Left forelimb (tissue), 1 donor: ENCODE measurements around the gene RMND1.
"Not testable (repeated sequence)": the region's sequence is repeated elsewhere in the genome, so short reads cannot be mapped to it uniquely, and the experiment has no call there.

ENCODE experiments used
- DNase-seq: peaks from one replicate; pipeline ENCODE4 v3.0.0-alpha.2; 2018; ENCODE audit warnings: low spot score

RMND1 gene, protein sequence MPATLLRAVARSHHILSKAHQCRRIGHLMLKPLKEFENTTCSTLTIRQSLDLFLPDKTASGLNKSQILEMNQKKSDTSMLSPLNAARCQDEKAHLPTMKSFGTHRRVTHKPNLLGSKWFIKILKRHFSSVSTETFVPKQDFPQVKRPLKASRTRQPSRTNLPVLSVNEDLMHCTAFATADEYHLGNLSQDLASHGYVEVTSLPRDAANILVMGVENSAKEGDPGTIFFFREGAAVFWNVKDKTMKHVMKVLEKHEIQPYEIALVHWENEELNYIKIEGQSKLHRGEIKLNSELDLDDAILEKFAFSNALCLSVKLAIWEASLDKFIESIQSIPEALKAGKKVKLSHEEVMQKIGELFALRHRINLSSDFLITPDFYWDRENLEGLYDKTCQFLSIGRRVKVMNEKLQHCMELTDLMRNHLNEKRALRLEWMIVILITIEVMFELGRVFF

DNA sequence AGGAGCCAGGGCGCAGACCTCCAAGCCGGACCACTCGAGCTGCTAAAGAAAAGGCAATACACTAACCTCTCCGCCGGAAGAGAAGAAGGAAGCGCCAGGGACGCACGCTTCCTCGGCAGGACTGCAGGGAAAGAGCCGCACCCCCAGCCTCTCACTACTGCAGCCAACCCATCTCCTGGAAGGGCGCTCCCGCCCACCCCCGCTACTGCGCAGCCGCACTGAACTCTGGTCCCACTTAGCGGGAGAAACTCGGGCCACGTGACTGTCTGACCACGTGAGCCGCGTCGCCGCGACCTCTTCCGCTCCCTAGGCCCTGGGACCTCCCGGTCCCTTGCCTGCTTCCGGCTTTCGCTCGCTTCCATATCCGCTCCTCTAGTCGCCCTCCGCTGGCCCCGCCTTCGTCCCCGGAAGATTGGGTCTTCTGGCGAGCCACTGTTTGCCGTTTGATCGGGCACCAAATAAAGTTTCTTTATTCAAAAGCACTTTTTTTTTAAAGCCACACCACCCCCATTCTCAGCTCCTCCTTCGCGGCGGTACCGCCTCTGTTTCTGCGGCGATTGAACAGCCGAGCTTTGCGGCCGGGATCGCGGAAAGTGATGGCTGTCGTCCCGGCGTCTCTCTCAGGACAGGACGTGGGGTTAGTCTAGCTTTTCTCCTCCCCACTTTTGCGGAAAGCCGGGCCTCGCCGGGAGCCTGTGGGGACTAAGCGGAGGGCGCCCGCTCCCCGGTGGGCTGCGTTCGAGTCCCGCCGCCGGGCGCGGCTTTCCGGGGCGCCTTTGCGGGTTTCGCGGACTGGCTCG is at the start of gene RMND1:
RMND1 (minus strand) TSS at position 177 of the 800 bp plus-strand sequence. CDS start 6,315 bp downstream, outside the sequence.
- DNase-seq, result peak; percentile 99

DNA sequence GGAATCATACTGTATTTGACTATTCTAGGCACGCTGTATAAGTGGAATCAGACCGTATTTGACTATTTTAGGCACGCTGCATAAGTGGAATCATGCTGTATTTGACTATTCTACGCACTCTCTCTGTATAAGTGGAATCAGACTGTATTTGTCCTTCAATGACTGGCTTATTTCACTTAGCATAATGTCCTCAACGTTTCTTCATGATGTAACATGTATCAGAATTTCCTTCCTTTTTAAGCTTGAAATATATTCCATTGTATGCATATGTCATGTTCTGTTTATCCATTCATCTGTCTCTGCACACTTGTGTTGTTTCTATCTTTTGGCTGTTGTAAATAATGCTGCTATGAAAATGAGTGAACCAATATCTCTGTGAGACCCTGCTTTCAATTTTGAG is 47.6 kb upstream of the RMND1 start:
- DNase-seq, result no peak

DNA sequence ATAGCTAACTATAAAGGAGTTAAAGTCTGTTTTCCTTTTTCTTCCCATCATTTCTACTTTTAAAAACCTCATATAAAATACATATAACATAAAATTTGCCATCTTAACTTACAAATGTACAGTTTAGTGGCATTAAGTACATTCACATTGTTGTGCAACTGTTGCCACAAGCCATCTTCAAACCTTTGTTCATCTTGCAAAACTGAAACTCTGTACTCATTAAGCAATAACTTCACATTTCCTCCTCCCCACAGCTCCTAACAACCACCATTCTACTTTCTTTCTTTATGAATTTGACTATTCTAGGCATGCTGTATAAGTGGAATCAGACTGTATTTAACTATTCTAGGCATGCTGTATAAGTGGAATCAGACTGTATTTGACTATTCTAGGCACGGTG is 46.4 kb upstream of the RMND1 start:
- no peak for DNase-seq

DNA sequence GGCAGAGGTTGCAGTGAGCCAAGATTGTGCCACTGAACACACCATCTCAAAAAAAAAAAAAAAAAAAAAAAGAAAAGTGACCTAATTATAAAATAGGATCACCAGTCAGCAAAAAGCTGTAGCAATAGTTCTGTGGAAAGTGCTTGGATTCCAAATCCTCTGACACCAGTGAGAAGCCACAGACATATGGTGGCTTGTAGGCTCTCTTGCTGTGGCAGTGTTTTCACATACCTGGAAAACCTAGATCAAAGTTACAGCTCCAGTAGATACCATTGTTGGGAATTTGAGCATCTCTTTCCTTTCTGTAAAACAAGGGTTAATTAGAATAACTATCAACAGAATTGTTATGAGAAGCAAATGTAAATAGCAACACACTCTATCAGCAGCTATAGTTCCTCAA is 46.0 kb upstream of the RMND1 start:
- DNase-seq, result no peak

DNA sequence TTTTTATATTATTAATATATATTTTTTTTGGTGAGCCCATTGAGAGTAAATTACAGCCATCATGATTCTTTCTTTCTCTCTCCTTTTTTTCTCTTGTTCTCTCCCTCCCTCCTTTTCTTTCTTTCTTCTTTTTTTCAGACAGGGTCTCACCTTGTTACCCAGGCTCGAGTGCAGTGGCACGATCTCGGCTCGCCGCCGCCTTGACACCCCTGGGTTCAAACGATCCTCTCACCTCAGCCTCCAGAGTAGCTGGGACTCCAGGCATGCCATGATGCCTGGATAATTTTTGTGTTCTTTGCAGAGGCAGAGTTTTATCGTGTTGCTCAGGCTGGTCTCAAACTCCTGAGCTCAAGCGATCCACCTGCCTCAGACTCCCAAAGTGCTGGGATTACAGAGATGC is 43.5 kb upstream of the RMND1 start:
- DNase-seq, result no peak

DNA sequence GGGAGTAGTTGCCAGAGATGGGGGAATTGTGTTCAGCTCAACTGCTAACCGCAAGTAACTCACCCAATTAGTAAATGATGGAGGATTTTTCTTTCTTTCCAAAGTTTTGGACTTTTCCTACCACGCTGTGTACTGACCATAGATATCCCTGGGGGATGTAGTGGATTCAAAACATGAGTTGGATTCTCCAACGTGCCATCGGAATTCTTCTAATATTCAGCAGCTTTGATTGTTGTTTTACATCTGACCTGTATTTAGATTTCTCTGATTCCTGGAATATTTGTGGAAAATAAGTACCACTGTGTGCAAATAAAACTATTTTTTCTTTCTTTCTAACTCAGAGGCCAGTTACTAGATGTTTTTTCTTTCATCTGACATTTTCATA is 43.0 kb upstream of the RMND1 start:
- no peak for DNase-seq

DNA sequence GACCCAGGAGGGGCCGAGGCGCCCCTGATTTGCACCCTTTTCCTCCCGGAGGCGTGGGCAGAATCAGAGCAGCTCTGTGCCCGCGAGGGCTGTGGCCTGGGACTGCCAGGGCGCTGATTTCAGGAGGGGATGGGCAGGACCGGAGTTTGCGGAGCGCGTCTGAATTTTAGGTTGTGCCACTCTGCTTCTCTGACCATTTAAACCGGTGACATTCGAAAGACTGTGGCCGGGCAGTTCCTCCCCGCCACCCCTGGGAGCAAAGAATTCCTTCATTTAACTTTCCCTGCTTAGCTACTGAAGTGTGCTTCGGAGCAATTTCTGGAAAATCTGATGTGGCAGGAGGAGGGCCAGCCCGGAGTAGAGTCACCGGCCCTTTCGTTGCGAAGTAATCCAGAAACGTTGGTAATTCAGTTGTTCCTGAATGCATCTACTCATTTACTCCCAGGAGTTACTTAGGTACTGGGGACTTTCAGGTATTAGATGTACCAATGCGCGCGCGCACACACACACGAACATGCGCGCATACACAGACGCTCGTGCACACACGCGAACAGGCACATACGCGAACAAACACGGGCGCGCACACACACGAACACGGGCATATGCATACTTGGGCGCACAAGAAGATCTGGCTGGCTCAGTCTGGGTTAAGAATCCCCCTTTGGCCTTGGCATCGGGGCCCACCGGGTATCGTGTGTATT is 42.5 kb upstream of the RMND1 start:
- DNase-seq, result peak; percentile 75

DNA sequence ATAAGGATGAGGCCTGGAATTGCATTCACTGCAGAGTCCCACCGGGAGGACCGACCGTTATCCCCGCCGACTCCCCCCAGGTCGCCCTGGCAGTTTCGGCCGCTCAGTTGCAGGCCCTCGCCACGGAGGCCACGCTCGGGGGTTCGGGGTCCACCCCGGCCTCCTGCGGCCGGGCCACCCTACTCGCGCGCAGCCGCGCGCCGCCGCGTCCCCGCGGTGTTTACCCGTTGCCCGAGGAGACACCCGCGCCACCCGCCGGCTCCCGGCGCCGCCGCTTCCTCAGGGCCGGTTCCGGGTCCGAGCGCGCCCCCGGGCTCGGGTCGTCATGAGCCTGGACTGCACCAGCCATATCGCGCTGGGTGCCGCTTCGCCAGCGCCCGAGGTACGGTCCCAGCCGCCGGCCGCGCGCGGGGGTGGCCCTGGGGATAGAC is 41.9 kb upstream of the RMND1 start, which contains the start of gene CCDC170:
CCDC170 (plus strand) TSS at position 214 of the 431 bp plus-strand sequence; CDS start at position 326, 112 bp downstream.
- no peak for DNase-seq

DNA sequence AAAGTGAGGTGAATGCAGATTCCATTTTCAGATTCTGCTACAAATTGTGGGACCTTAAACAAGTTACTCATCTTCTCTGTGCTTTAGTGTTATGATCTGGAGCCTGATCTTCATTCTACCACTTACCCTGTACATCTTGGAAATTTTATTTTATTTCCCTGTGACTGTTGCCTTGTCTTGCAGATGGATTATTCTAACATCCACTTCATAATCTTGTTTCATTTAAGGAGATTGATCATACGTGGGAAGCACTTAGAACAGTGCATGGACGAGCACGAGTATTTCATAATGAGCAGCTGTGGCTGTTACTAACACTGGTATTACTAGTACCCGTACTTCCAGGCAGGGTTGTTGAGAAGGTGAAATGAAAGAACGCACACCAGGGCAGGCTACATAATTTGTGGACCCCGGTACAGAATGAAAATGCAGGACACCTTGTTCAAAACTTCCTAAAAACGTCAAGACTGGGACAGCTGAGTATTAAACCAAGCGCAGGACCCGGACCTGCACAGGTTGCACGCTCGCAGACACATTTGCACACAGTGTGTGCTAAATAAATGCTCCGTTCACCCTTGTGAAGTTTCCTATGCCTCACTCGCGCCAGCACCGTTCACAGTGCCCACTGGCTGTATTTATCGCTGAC is 41.4 kb upstream of the RMND1 start:
- DNase-seq, result no peak

DNA sequence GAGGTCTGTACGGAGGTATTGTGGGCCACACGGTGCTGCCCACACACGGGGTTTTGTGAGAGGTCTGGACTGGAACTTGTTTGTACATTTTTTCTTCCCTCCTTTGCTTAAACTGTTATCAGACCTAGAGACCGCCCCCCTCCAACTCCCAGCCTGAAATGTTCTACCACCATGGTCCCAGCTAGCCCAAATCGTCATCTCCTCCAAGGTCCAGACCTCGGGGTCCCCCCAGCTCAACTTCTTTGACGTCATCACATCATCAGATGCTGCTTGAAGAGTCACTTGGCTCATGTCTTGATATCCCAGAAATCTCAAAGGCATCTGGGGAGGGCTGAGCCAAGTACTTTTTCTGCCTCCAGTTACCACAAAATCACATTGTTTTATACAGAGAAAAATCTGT is 39.1 kb upstream of the RMND1 start:
- no peak for DNase-seq

DNA sequence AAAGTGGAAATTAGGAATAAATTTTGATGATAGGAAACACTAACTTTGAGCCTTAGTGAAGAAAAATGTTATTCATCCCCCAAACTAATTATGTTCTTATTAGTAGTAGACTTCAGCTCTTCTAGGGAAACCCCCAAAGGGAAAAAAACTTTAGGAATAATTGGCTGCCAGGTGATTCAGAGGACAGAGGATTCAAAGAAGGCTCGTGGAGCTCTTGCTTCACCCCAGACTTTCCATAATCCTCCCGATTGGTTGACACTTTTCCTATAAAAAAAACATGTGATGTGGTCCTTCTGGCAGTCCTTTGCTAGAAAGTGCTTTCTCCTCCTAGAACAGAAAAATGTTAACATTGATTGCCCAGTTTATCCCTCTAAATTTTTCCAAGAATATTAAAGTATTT is 36.3 kb upstream of the RMND1 start:
- DNase-seq, result no peak

DNA sequence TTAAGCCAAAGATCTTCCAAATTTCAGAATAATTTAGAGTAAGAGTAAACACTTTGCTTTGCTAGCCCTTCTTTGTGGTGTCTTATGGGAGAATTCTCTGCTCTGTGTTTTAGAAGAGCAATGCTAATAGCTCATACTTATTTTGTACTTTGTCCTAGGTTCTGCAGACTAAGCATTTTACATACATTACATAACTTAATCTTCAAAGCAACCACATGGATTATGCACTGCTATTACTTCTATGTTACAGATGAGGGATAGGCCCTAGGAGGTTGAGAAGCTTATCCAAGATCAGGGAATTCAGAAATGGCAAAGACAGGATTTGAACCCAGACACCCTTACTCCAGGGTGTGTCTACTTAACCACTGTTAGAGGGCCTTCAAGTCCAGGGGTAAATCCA is 32.1 kb upstream of the RMND1 start:
- DNase-seq, result no peak

DNA sequence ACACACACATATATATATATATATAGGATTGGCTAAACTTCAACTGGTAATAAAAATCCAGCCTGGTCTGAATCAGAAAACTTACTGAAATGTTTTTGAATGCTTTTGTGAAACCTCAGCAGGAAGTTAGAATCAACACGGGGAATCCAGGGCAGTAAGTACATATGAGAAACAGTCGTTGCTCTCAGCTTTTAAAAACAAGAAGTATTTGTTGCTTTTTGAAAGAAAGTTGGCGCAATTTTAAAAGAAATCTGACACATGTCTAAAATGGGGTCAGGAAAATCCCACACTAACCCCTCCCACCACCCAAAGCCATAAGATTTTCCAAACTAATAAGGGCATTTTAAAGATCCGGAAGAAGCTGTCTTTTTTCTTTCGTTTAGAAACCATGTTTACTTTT is 30.4 kb upstream of the RMND1 start:
- DNase-seq, result no peak

DNA sequence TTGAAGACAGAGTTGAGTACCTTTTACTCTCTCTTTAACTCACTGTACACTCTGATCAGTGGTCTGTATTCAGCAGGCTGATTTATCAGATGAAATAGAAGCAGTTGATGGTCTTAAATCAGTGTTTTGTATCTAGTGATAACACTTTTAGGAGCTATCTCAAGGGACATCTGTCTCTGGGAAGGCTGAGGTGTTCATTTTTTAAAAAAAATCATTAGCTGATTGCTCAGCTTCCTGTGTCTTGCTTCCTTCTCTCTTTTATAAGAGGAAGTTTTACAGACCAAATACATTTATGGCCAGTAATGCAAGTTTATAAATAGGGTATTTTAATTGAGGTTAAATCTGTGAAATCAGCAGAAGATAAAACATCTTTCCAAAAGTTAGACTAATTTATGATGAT is 29.9 kb upstream of the RMND1 start:
- no peak for DNase-seq

DNA sequence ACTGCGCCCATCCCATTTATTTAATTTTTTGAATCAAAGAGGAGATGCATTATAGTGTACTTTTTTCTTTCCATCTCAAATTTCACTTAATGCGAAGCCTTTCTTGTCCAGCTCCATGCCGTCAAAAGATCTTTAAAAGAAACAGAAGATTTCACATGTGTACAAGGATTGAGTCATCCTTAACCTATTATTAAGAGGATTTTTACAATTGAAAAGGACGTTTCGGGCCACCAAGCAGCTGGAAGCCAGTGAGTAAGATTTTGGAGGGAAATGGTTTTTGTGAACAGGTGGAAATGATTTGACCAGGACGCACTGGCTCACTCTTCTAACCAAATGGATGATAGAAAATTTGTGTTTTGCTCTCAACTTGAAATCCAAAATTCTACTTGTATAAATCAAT is 26.7 kb upstream of the RMND1 start:
- DNase-seq, result no peak

DNA sequence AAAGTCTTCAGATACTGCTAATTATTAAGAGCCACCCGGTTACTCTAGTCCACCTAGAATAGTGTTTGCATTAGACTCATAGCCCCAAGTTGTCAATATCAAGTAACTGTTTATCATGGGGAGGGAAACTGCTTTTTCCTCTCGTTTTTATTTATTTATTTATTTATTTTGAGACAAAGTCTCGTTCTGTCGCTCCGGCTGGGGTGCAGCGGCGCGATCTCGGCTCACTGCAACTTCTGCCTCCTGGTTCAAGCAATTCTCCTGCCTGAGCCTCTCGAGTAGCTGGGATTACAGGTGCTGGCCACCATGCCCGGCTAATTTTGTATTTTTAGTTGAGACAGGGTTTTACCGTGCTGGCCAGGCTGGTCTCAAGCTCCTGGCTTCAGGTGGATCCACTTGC is 25.8 kb upstream of the RMND1 start:
- DNase-seq, result no peak

DNA sequence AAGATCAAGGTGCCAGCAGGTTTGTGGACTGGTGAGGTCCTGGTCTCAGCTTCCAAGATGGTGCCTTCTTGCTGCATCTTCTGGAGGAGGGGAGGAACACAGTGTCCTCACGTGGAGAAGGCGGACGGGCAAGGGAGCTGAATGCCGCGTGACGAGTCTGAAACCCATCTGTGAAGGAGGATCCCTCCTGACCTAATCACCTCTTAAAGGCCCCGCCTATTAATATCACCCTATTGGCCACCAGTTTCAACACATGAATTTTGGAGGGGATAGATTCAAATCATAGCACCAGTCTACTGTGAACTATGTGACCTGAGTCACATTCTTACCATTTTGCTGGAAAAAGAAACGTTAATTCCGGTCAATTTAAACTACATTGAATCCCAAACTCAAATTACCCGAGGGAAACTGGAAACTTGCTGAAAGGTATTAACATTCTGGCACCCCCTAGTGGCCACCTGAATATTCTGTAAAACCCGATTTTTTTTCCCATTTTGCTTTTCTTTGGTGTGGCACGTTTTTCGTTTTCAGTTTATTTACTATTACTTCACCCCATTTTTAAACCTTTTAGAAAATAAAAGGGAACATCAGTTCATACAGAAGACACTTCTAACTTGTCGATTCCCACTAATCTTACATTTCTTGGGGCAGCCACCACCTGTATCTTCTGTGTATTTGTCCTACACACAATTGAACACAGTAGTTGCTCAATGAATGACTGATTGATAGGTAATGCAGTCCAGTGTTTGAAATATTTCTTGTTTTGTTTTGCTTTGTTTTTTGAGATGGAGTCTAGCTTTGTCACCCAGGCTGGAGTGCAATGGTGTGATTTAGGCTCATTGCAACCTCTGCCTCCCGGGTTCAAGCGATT is 24.0 kb upstream of the RMND1 start:
- DNase-seq, result no peak

DNA sequence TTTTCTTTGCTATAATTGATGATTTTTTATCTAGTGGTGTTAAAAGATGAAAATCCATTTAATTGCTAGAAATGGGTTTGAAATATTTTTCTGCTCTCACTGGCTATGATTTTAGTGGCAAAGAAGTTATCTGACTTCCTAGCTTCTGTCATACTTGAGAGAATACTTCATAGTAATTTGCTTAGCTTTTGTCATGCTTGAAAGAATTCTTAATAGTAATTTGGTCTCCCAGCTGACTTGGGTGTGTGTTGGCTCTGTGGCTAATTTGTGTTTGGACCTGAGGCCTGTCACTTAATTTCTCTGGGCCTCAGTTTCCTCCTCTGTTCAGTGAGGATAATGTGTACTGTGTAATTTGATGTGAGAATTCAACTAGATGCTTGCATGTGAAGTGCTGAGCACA is 12.8 kb upstream of the RMND1 start:
- DNase-seq, result no peak

DNA sequence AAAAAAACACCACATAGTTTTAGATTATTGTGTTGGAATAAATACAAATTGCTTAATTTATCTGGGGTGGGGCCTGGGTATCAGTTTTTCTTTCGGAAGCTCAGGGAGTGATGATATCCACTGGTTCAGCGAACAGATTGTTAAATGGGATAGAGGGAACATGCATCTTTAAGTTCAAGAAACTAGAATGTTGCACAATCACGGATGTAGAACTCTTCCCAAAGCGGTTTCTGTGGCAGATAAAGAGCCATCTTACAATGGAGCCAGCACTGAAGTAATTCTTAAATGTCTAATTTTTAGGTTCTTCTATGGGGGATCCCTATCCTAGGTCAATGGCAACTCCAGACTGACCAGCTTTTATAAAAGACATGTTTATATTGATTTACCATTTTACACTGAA is 9.7 kb upstream of the RMND1 start:
- no peak for DNase-seq

DNA sequence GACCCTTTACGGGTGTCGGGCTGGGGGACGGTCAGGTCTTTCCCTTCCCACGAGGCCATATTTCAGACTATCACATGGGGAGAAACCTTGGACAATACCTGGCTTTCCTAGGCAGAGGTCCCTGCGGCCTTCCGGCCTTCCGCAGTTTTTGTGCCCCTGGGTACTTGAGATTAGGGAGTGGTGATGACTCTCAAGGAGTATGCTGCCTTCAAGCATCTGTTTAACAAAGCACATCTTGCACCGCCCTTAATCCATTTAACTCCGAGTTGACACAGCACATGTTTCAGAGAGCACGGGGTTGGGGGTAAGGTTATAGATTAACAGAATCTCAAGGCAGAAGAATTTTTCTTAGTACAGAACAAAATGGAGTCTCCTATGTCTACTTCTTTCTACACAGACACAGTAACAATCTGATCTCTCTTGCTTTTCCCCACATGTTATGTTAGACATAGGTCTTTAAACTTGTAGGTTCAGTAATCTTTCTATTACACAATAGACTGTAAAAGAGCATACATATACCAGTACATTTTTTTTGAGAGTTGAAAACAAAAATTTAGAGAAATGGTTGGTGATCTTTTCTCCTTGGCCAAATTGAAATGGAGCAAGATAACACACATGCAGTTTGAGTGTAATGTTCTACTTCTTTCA is 3.9 kb upstream of the RMND1 start:
- DNase-seq, result not testable (repeated sequence)
